ENCODE data around the gene ZNRF3. TPM values are rescaled to one million over a fixed set of nuclear protein-coding genes. Genes with fewer than 3 reads are reported as not detected.
"Not testable (repeated sequence)": the region's sequence is repeated elsewhere in the genome, so short reads cannot be mapped to it uniquely, and the experiment has no call there.

ZNRF3 gene
- total RNA-seq, 1 donor from 2014 or later: 4.8 TPM

- intact Hi-C loops (cut with DNase I): no loop called here
These were observed 21.0 kb downstream of the ZNRF3 start for GRCh38 chr22:28904211-28904896.

GRCh38 chr22:28905256-28905832 lies 22.0 kb downstream of the ZNRF3 start:
- intact Hi-C loops (cut with DNase I): no loop called here
- DNase-seq (ENCODE audit: low spot score): no peak

More at GRCh38 chr22:28904211-28904896, 21.0 kb downstream of the ZNRF3 start:
- DNase-seq (ENCODE audit: low spot score): no peak

- intact Hi-C loops (cut with DNase I): no loop called here
- DNase-seq (ENCODE audit: low spot score): no peak
These were observed 22.9 kb downstream of the ZNRF3 start for GRCh38 chr22:28906312-28906711.

- DNase-seq (ENCODE audit: low spot score): no peak
- intact Hi-C loops (cut with DNase I): no loop called here
These were observed 24.1 kb downstream of the ZNRF3 start for GRCh38 chr22:28907311-28908008.

GRCh38 chr22:28908810-28909209 lies 25.4 kb downstream of the ZNRF3 start:
- DNase-seq (ENCODE audit: low spot score); intact Hi-C loops (cut with DNase I): not testable (repeated sequence)

GRCh38 chr22:28909375-28909774 lies 26.0 kb downstream of the ZNRF3 start:
- no peak for DNase-seq (ENCODE audit: low spot score)
- intact Hi-C loops (cut with DNase I): no loop called here

GRCh38 chr22:28910569-28911303 lies 27.4 kb downstream of the ZNRF3 start:
- DNase-seq (ENCODE audit: low spot score): no peak
- intact Hi-C loops (cut with DNase I): no loop called here

GRCh38 chr22:28911304-28911690 lies 27.9 kb downstream of the ZNRF3 start:
- DNase-seq (ENCODE audit: low spot score): no peak
- intact Hi-C loops (cut with DNase I): no loop called here

- DNase-seq (ENCODE audit: low spot score): no peak
- intact Hi-C loops (cut with DNase I): no loop called here
These were observed 28.7 kb downstream of the ZNRF3 start for GRCh38 chr22:28911777-28912669.

- intact Hi-C loops (cut with DNase I): no loop called here
- DNase-seq (ENCODE audit: low spot score): no peak
These were observed 30.8 kb downstream of the ZNRF3 start for GRCh38 chr22:28914201-28914600.

GRCh38 chr22:28915969-28916368 lies 32.6 kb downstream of the ZNRF3 start:
- intact Hi-C loops (cut with DNase I): no loop called here
- no peak for DNase-seq (ENCODE audit: low spot score)

- DNase-seq (ENCODE audit: low spot score): no peak
- intact Hi-C loops (cut with DNase I): no loop called here
These were observed 34.6 kb downstream of the ZNRF3 start for GRCh38 chr22:28917747-28918549.

- DNase-seq (ENCODE audit: low spot score): no peak
- intact Hi-C loops (cut with DNase I): no loop called here
These were observed 35.3 kb downstream of the ZNRF3 start for GRCh38 chr22:28918550-28919271.

GRCh38 chr22:28920757-28921584 lies 37.6 kb downstream of the ZNRF3 start:
- intact Hi-C loops (cut with DNase I): no loop called here
- no peak for DNase-seq (ENCODE audit: low spot score)

- DNase-seq (ENCODE audit: low spot score): no peak
- intact Hi-C loops (cut with DNase I): no loop called here
These were observed 38.2 kb downstream of the ZNRF3 start for GRCh38 chr22:28921585-28921879.

- DNase-seq (ENCODE audit: low spot score): no peak
- intact Hi-C loops (cut with DNase I): no loop called here
These were observed 39.3 kb downstream of the ZNRF3 start for GRCh38 chr22:28922540-28923244.
